GM21447 (cell line): Measurements from ENCODE around the gene NHSL2.
"Not testable (repeated sequence)": the region's sequence is repeated elsewhere in the genome, so short reads cannot be mapped to it uniquely, and the experiment has no call there.

Experiments used
- ATAC-seq: cut with Tn5 transposase; IDR thresholded peaks from one replicate; pipeline ENCODE4 v1.9.1; 2021; ENCODE audit not compliant: unreplicated experiment

The NHSL2 gene

DNA sequence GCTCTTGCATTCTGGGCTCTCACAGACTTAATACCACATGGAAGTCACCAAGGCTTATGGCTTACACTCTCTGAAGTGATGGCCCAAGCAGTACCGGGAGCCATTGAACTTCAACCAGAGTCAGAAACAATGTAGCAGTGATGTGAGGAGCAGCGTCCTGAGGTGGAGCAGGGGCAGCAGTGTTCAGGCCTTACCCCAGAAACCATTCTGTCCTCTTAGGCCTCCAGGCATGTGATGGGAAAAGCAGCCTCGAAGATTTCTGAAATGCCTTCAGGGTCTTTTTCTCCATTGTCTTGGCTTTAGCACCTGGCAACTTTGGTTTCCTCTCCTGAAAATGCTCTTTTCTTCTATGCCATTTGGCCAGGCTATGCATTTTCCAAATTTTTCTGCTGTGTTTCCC, 248.1 kb downstream of the NHSL2 start:
- no peak for ATAC-seq

GRCh38 chrX:72159769-72160168, 249.1 kb downstream of the NHSL2 start:
- ATAC-seq: no peak

- no peak for ATAC-seq
These were observed 254.9 kb downstream of the NHSL2 start for GRCh38 chrX:72165551-72165950.

DNA sequence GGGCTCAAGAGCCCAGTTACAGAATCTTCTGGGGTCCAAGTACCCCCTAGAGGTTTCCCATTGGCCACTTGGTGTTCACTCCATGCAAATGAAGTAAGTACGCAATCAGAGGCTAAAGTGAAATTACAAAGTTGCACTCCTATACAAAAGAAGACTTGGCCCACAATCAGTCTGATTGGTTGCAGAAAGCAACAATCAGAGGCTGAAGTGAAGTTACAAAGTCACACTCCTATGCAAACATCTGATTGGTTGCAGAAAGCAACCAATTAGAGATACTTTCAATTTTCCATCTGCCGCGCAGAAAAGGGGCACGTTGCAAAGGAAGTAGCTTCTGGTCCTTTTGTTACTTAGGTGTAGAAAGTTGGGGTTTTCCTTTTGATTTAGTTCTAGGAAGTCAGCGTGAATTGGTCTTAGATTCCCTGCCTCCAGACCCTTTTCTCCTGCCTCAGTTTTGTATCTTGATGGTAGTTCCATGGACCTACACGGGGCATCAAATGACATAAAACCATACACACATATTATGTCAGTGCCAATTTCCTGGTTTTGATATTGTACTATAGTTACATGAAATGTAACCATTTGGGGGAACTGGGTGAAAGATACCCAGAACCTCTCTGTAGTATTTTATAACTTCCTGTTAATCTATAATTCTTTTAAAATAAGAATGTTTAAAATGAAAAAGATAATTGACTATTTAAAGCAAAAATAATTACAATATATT, 258.5 kb downstream of the NHSL2 start:
- no peak for ATAC-seq

- not testable (repeated sequence) for ATAC-seq
These were observed 265.6 kb downstream of the NHSL2 start for GRCh38 chrX:72176289-72176688.

GRCh38 chrX:72176981-72177380, 266.3 kb downstream of the NHSL2 start:
- ATAC-seq: no peak

- ATAC-seq: no peak
These were observed 269.9 kb downstream of the NHSL2 start for GRCh38 chrX:72180539-72180938.

GRCh38 chrX:72181178-72182125, 270.8 kb downstream of the NHSL2 start, which contains the start of gene PIN4:
Gene PIN4 (plus strand): TSS chrX:72181757. CDS start chrX:72181786, 29 bp downstream.
- ATAC-seq: peak; percentile 95

DNA sequence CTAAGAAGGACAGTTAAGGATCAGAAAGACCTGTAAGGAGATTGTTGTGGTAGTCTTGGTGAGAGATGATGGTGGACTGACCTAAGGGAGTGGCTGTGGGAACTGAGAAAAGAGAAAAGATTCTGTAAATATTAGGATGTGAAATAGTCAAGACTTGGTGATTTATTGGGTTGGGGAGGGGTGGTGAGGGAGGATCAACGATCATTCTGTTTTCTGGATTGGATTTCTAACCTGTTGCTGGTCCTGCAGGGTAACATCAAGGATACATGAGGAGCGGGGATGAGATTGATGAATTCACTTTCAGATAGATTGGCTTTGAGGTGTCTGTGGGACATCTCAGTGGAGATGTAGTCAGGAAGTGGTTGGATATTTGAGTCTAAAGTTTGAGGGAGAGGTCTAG, 272.3 kb downstream of the NHSL2 start:
- no peak for ATAC-seq

GRCh38 chrX:72201836-72202536, 291.3 kb downstream of the NHSL2 start:
- no peak for ATAC-seq
